Keratinocyte (primary cell): Measurements from ENCODE around the gene MN1. TPM values are rescaled to one million over a fixed set of nuclear protein-coding genes. Genes with fewer than 3 reads are reported as not detected.

Source experiments
- DNase-seq: peaks from one replicate; pipeline ENCODE4 v3.0.0-alpha.2; 2011; ENCODE audit warnings: low read depth, missing footprints, low spot score
- FAIRE-seq: peaks from 2 replicates; lab custom pipeline; 2011; peaks lifted over from hg19 to GRCh38; lab: Jason Lieb, UNC
- H2AFZ ChIP-seq: 2 replicates; pipeline ENCODE4 v1.6.0; 2012; ENCODE audit warnings: low read length, control low read depth, inconsistent platforms; ENCODE audit not compliant: control insufficient read depth
- H3K27ac ChIP-seq: 2 replicates; pipeline ENCODE4 v1.5.1; 2011; ENCODE audit warnings: low read length; ENCODE audit not compliant: control insufficient read depth, insufficient read depth
- H3K27me3 ChIP-seq: 3 replicates; pipeline ENCODE4 v1.6.0; 2011; ENCODE audit warnings: low read length; ENCODE audit not compliant: control insufficient read depth, insufficient read depth; ENCODE audit errors: extremely low read depth
- H3K36me3 ChIP-seq, 2 experiments: 2 replicates in 1 of 2; 3 replicates in 1 of 2; pipeline ENCODE4 v1.5.1; 2011; ENCODE audit warnings: low read length in 2 of 2, mild to moderate bottlenecking in 1 of 2; ENCODE audit not compliant: control insufficient read depth in 2 of 2, insufficient read depth in 2 of 2; ENCODE audit errors: extremely low read depth in 1 of 2
- H3K4me1 ChIP-seq: 3 replicates; pipeline ENCODE4 v1.5.1; 2011; ENCODE audit warnings: low read length; ENCODE audit not compliant: control insufficient read depth, insufficient read depth; ENCODE audit errors: extremely low read depth
- H3K4me2 ChIP-seq: 3 replicates; pipeline ENCODE4 v1.6.0; 2011; ENCODE audit warnings: low read depth, low read length; ENCODE audit not compliant: control insufficient read depth, insufficient read depth; ENCODE audit errors: extremely low read depth
- H3K4me3 ChIP-seq, 3 experiments: fragments of 200-600 bp in 1 of 3; sonication (generic) in 1 of 3; 2 replicates in 2 of 3; 3 replicates in 1 of 3; pipeline ENCODE4 v1.5.1; 2011 to 2016; ENCODE audit warnings: low read length in 3 of 3, mild to moderate bottlenecking in 3 of 3, control low read depth in 2 of 3, inconsistent platforms in 1 of 3, low read depth in 1 of 3, mixed read lengths in 1 of 3, mixed run types in 1 of 3, moderate library complexity in 1 of 3; ENCODE audit not compliant: control insufficient read depth in 2 of 3, insufficient read depth in 2 of 3; ENCODE audit errors: extremely low read depth in 1 of 3
- H3K79me2 ChIP-seq: 2 replicates; pipeline ENCODE4 v1.6.0; 2012; ENCODE audit warnings: low read length; ENCODE audit not compliant: control insufficient read depth, insufficient read depth
- H3K9ac ChIP-seq: 3 replicates; pipeline ENCODE4 v1.6.0; 2011; ENCODE audit warnings: low read length; ENCODE audit not compliant: control insufficient read depth, insufficient read depth; ENCODE audit errors: extremely low read depth
- H3K9me1 ChIP-seq: 3 replicates; pipeline ENCODE4 v1.6.0; 2011; ENCODE audit warnings: low read length; ENCODE audit not compliant: control insufficient read depth, insufficient read depth; ENCODE audit errors: extremely low read depth
- H3K9me3 ChIP-seq: 2 replicates; pipeline ENCODE4 v1.5.1; 2012; ENCODE audit warnings: low read depth, low read length; ENCODE audit not compliant: control insufficient read depth
- H4K20me1 ChIP-seq: 3 replicates; pipeline ENCODE4 v1.6.0; 2011; ENCODE audit warnings: low read length; ENCODE audit not compliant: control insufficient read depth, insufficient read depth; ENCODE audit errors: extremely low read depth
- CTCF ChIP-seq, 3 experiments: IDR thresholded peaks in 1 of 3; conservative IDR thresholded peaks in 1 of 3; optimal IDR thresholded peaks in 1 of 3; 2 replicates in 2 of 3; 3 replicates in 1 of 3; pipeline versions ENCODE3 to v1.5.1; 2011; ENCODE audit warnings: low read length in 3 of 3, mild to moderate bottlenecking in 3 of 3, moderate library complexity in 2 of 3, control low read depth in 1 of 3, inconsistent platforms in 1 of 3; ENCODE audit not compliant: insufficient read depth in 2 of 3; ENCODE audit errors: extremely low read depth in 1 of 3
- EZH2 ChIP-seq: IDR thresholded peaks from one replicate; pipeline ENCODE4 v1.6.1; 2012; ENCODE audit warnings: inconsistent platforms, mild to moderate bottlenecking, low read length, moderate library complexity
- dilution Hi-C: fragments of 300-500 bp; cut with MboI; formaldehyde crosslinking; loops from one replicate; pipeline ENCODE4 v1.7.0; 2020; ENCODE audit warnings: low sequenced_read_pairs; ENCODE audit not compliant: extremely low pct_ligation_motif_present
- polyA plus RNA-seq, 5 experiments: library from polyadenylated mRNA; depleted of rRNA in 3 of 5; stranded (reverse) in 3 of 5; stranded (forward) in 1 of 5; unstranded in 1 of 5; fragments of >200 nt; gene quantifications; 1 replicate in 1 of 5; 2 replicates in 3 of 5; 3 replicates in 1 of 5; pipeline versions ENCODE4 v1.2.1 to v1.2.3, GENCODE V29; 2011 to 2012; ENCODE audit warnings: missing spikeins in 2 of 5, low read depth in 1 of 5, low replicate concordance in 1 of 5

MN1 gene
- polyA plus RNA-seq, 1 donor (not counting 4 experiments of a cell fraction or from before 2014, with no cell fraction given): 2.2 TPM

- H3K36me3 ChIP-seq: no peaks in the 10 kb centered on the region
- TF ChIP-seq CTCF (optimal IDR thresholded peaks at IDR 0.05 in 1 of 3, IDR thresholded peaks at IDR 0.05 in 1 of 3, conservative IDR thresholded peaks at IDR 0.05 in 1 of 3; ENCODE audit: extremely low read depth in 1 of 3, insufficient read depth in 2 of 3, low read length in 3 of 3) (no peak), EZH2 (no peak)
- H3K9me3 ChIP-seq: no peaks in the 10 kb centered on the region
- no peak overlapping the region for H3K9ac ChIP-seq
- H3K4me1 ChIP-seq: no peaks in the 10 kb centered on the region
- H4K20me1 ChIP-seq: no peaks in the 10 kb centered on the region
- no peak overlapping the region for H2AFZ ChIP-seq
- dilution Hi-C loops: no loop called here
- no peak overlapping the region for H3K4me2 ChIP-seq
- H3K9me1 ChIP-seq: no peaks in the 10 kb centered on the region
- DNase-seq: no peak
- H3K79me2 ChIP-seq: no peaks in the 10 kb centered on the region
- no peak overlapping the region for H3K27ac ChIP-seq
- no peak for FAIRE-seq
- peaks cover 4% of the 10 kb centered on the region for H3K27me3 ChIP-seq
- H3K4me3 ChIP-seq: no peak overlapping the region
Observed at GRCh38 chr22:27706489-27706888, 95.1 kb downstream of the MN1 start.

GRCh38 chr22:27705408-27706080, 96.0 kb downstream of the MN1 start:
- H3K4me3 ChIP-seq: no peak overlapping the region
- H3K79me2 ChIP-seq: no peaks in the 10 kb centered on the region
- DNase-seq (no peak), FAIRE-seq (no peak)
- no peak overlapping the region for H3K4me2 ChIP-seq
- H3K27ac ChIP-seq: no peak overlapping the region
- TF ChIP-seq CTCF (optimal IDR thresholded peaks at IDR 0.05 in 1 of 3, IDR thresholded peaks at IDR 0.05 in 1 of 3, conservative IDR thresholded peaks at IDR 0.05 in 1 of 3; ENCODE audit: extremely low read depth in 1 of 3, insufficient read depth in 2 of 3, low read length in 3 of 3) (no peak), EZH2 (no peak)
- no peak overlapping the region for H3K9ac ChIP-seq
- dilution Hi-C loops: no loop called here
- no peak overlapping the region for H2AFZ ChIP-seq
- no peaks in the 10 kb centered on the region for H3K9me3 ChIP-seq
- no peaks in the 10 kb centered on the region for H4K20me1 ChIP-seq
- no peaks in the 10 kb centered on the region for H3K36me3 ChIP-seq
- no peaks in the 10 kb centered on the region for H3K4me1 ChIP-seq
- no peaks in the 10 kb centered on the region for H3K9me1 ChIP-seq
- H3K27me3 ChIP-seq: peaks cover 4% of the 10 kb centered on the region
